Cardiac muscle cell (in vitro differentiated cells and primary cell): ENCODE measurements around the gene TMEM114. TPM values are rescaled to one million over a fixed set of nuclear protein-coding genes. Genes with fewer than 3 reads are reported as not detected.
A peak's percentile ranks its signal among the peaks of the same experiment; 100 is the strongest.
"Not testable (repeated sequence)": the region's sequence is repeated elsewhere in the genome, so short reads cannot be mapped to it uniquely, and the experiment has no call there.

Source experiments
- DNase-seq, 2 donors: peaks; one replicate each; pipeline versions ENCODE4 v3.0.0 to v3.0.0-alpha.2; 2010 to 2017; ENCODE audit warnings: low read depth in 1 of 2, low spot score in 1 of 2
- H3K27ac ChIP-seq: fragments of 200-600 bp; sonication (generic); 2 replicates; pipeline ENCODE4 v1.5.1; 2016
- H3K27me3 ChIP-seq: fragments of 200-600 bp; sonication (generic); 2 replicates; pipeline ENCODE4 v1.6.0; 2016; ENCODE audit warnings: control low read depth
- H3K36me3 ChIP-seq: fragments of 200-600 bp; sonication (generic); 2 replicates; pipeline ENCODE4 v1.5.1; 2016; ENCODE audit warnings: control low read depth
- H3K4me1 ChIP-seq: fragments of 200-600 bp; sonication (generic); 2 replicates; pipeline ENCODE4 v1.8.1; 2017; ENCODE audit warnings: low read depth, mild to moderate bottlenecking, mixed run types
- H3K4me3 ChIP-seq: fragments of 200-600 bp; sonication (generic); 2 replicates; pipeline ENCODE4 v1.5.1; 2016; ENCODE audit warnings: mild to moderate bottlenecking
- H3K9me3 ChIP-seq: fragments of 200-600 bp; sonication (generic); 2 replicates; pipeline ENCODE4 v1.5.1; 2017; ENCODE audit warnings: low read depth, mild to moderate bottlenecking, control low read depth
- CTCF ChIP-seq: IDR thresholded peaks from 2 replicates; pipeline ENCODE4 v1.5.1; 2012; ENCODE audit warnings: low read depth, mild to moderate bottlenecking, low read length
- polyA plus RNA-seq: library from polyadenylated mRNA; unstranded; fragments of >200 nt; fragmentation: Nextera tagmentation; extraction: Ambion mirVana; gene quantifications from 2 replicates; pipeline ENCODE4 v1.2.1, GENCODE V29; 2016
- total RNA-seq: library from RNA; depleted of rRNA; stranded (reverse); fragments of >200 nt; gene quantifications from 2 replicates; pipeline ENCODE4 v1.2.3, GENCODE V29; 2016

The TMEM114 gene
- total and polyA plus RNA-seq, 2 experiments from 2014 or later, result not detected

GRCh38 chr16:8568231-8568617 is 22.1 kb downstream of the TMEM114 start:
- no peaks in the 10 kb centered on the region for H3K4me1 ChIP-seq
- DNase-seq, result no peak
- H3K9me3 ChIP-seq, result no peaks in the 10 kb centered on the region
- H3K27ac ChIP-seq, result no peak overlapping the region
- H3K27me3 ChIP-seq, result no peaks in the 10 kb centered on the region
- H3K36me3 ChIP-seq, result no peaks in the 10 kb centered on the region
- no peak for TF ChIP-seq CTCF
- no peak overlapping the region for H3K4me3 ChIP-seq

GRCh38 chr16:8567355-8568230 is 22.7 kb downstream of the TMEM114 start:
- Histone ChIP-seq H3K9me3 (no peaks in the 10 kb centered on the region), H3K4me3 (no peak overlapping the region), H3K4me1 (no peaks in the 10 kb centered on the region), H3K27ac (no peak overlapping the region), H3K27me3 (no peaks in the 10 kb centered on the region), H3K36me3 (no peaks in the 10 kb centered on the region)
- peak; percentile 89 to 93 for DNase-seq
- peak; percentile 98 for TF ChIP-seq CTCF

GRCh38 chr16:8565498-8565897 is 24.8 kb downstream of the TMEM114 start:
- H3K9me3 ChIP-seq, result no peaks in the 10 kb centered on the region
- H3K4me3 ChIP-seq, result no peak overlapping the region
- H3K27me3 ChIP-seq, result no peaks in the 10 kb centered on the region
- TF ChIP-seq CTCF, result no peak
- no peak overlapping the region for H3K27ac ChIP-seq
- H3K4me1 ChIP-seq, result no peaks in the 10 kb centered on the region
- DNase-seq, result no peak
- H3K36me3 ChIP-seq, result no peaks in the 10 kb centered on the region

- no peaks in the 10 kb centered on the region for H3K36me3 ChIP-seq
- DNase-seq, result no peak
- H3K9me3 ChIP-seq, result no peaks in the 10 kb centered on the region
- no peak overlapping the region for H3K4me3 ChIP-seq
- no peak for TF ChIP-seq CTCF
- H3K27ac ChIP-seq, result no peak overlapping the region
- no peaks in the 10 kb centered on the region for H3K27me3 ChIP-seq
- no peaks in the 10 kb centered on the region for H3K4me1 ChIP-seq
Observed at GRCh38 chr16:8564934-8565345, 25.4 kb downstream of the TMEM114 start.

GRCh38 chr16:8563944-8564540 is 26.3 kb downstream of the TMEM114 start:
- not testable (repeated sequence) for H3K36me3 ChIP-seq, H3K27ac ChIP-seq, H3K27me3 ChIP-seq, H3K4me1 ChIP-seq, H3K9me3 ChIP-seq, H3K4me3 ChIP-seq, DNase-seq

GRCh38 chr16:8561496-8561895 is 28.8 kb downstream of the TMEM114 start:
- TF ChIP-seq CTCF, result no peak
- Histone ChIP-seq H3K4me3 (no peak overlapping the region), H3K27me3 (no peaks in the 10 kb centered on the region), H3K27ac (no peak overlapping the region), H3K9me3 (no peaks in the 10 kb centered on the region), H3K4me1 (no peaks in the 10 kb centered on the region), H3K36me3 (no peaks in the 10 kb centered on the region)
- DNase-seq, result no peak
